Inflammatory macrophage treated with lipopolysaccharide for 4 hours (primary cell): ENCODE results near the gene CMTM1.
"Not testable (repeated sequence)": the region's sequence is repeated elsewhere in the genome, so short reads cannot be mapped to it uniquely, and the experiment has no call there.

Experiments used
- DNase-seq: peaks from one replicate; pipeline ENCODE4 v3.0.0-alpha.2; 2020

Gene CMTM1

GRCh38 chr16:66617010-66617434, 50.8 kb downstream of the CMTM1 start:
- no peak for DNase-seq

- no peak for DNase-seq
Measured at GRCh38 chr16:66617728-66618127, 51.5 kb downstream of the CMTM1 start.

GRCh38 chr16:66618588-66619375, 52.5 kb downstream of the CMTM1 start:
- no peak for DNase-seq

GRCh38 chr16:66619534-66620428, 53.5 kb downstream of the CMTM1 start:
- DNase-seq = peak; percentile 60

GRCh38 chr16:66620429-66620795, 54.2 kb downstream of the CMTM1 start:
- no peak for DNase-seq

- no peak for DNase-seq
Measured at GRCh38 chr16:66621973-66622372, 55.7 kb downstream of the CMTM1 start.

- DNase-seq = no peak
Measured at GRCh38 chr16:66622863-66623262, 56.6 kb downstream of the CMTM1 start.

GRCh38 chr16:66623755-66624154, 57.5 kb downstream of the CMTM1 start:
- no peak for DNase-seq

- not testable (repeated sequence) for DNase-seq
Measured at GRCh38 chr16:66627611-66628378, 61.6 kb downstream of the CMTM1 start.
